Measurements from ENCODE around the gene WDR54.
"Not testable (repeated sequence)": the region's sequence is repeated elsewhere in the genome, so short reads cannot be mapped to it uniquely, and the experiment has no call there.

The WDR54 gene

GRCh38 chr2:74430502-74430901 lies 9.0 kb downstream of the WDR54 start:
- no peak for DNase-seq

- no peak for DNase-seq
These were observed 14.7 kb downstream of the WDR54 start for GRCh38 chr2:74436111-74436805.

GRCh38 chr2:74436848-74437695 lies 15.5 kb downstream of the WDR54 start:
- no peak for DNase-seq

- DNase-seq, result no peak
These were observed 16.7 kb downstream of the WDR54 start for GRCh38 chr2:74438248-74438647.

GRCh38 chr2:74439373-74439772 lies 17.8 kb downstream of the WDR54 start:
- no peak for DNase-seq

- no peak for DNase-seq
These were observed 18.4 kb downstream of the WDR54 start for GRCh38 chr2:74439803-74440377.

GRCh38 chr2:74440378-74441169 lies 19.0 kb downstream of the WDR54 start:
- peak in 1 of 2 experiments; percentile 74 for DNase-seq

GRCh38 chr2:74441170-74441689 lies 19.7 kb downstream of the WDR54 start:
- no peak for DNase-seq

- no peak for DNase-seq
These were observed 20.4 kb downstream of the WDR54 start, which contains the start of gene RTKN for GRCh38 chr2:74441690-74442482. Gene RTKN, minus strand, starts transcription at chr2:74441937. Its CDS starts 121 bp downstream, at chr2:74441816.

GRCh38 chr2:74442483-74443297 lies 21.2 kb downstream of the WDR54 start:
- not testable (repeated sequence) for DNase-seq

GRCh38 chr2:74444498-74445318 lies 23.2 kb downstream of the WDR54 start:
- peak in 1 of 2 experiments; percentile 42 for DNase-seq

- no peak for DNase-seq
These were observed 25.9 kb downstream of the WDR54 start for GRCh38 chr2:74447230-74447999.

GRCh38 chr2:74448771-74449170 lies 27.2 kb downstream of the WDR54 start:
- DNase-seq, result no peak

GRCh38 chr2:74450570-74451190 lies 29.1 kb downstream of the WDR54 start:
- no peak for DNase-seq

- peak; percentile 82 to 98 for DNase-seq
These were observed 33.4 kb downstream of the WDR54 start, which contains the start of gene INO80B for GRCh38 chr2:74454654-74455511. Gene INO80B, plus strand, starts transcription at chr2:74455087. Its CDS starts 30 bp downstream, at chr2:74455117.

GRCh38 chr2:74457129-74457548 lies 35.6 kb downstream of the WDR54 start:
- DNase-seq, result peak in 1 of 2 experiments; percentile 64

GRCh38 chr2:74457549-74458131 lies 36.1 kb downstream of the WDR54 start:
- DNase-seq, result peak in 1 of 2 experiments; percentile 64

Measured in NCI-H446 (cell line).